NCI-H526 treated with DMSO at 0.1 percent for 48 hours (cell line): ENCODE results near the gene STK40.
A peak's percentile ranks its signal among the peaks of the same experiment; 100 is the strongest.

ENCODE experiments used
- DNase-seq: peaks from one replicate; lab custom pipeline; 2025; lab: John Stamatoyannopoulos, UW

The STK40 gene

GRCh38 chr1:36369061-36369861 lies 16.5 kb downstream of the STK40 start:
- peak; percentile 75 for DNase-seq

GRCh38 chr1:36367798-36368197 lies 17.9 kb downstream of the STK40 start:
- no peak for DNase-seq

GRCh38 chr1:36367066-36367465 lies 18.7 kb downstream of the STK40 start:
- no peak for DNase-seq

DNA sequence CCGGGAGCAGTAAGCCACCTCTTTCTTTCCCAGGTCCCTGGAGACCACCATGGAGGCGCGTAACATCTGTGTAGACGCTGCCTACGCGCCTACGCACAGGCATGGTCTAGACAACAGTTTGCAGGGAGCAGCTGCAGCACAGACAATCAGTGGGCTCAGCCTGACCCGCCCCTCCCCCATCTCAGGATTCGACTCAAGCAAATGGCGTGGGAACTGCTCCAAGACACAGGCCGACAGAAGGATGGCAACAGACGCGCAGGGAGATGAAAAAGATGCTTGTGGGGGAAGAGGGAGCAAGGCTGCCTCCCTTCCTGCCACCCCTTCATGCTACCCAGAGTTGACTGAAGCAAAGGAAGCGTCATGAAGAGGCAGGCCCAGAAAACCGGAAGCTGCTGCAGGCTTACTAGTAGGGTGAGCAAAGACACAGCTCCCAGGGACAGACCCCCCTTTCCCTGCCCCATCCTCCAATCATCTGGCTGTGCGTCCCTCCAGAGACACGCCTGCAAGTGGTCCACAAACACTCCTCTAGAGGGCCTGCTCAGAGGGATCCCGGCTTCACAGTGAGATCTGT lies 19.5 kb downstream of the STK40 start:
- DNase-seq, result no peak

DNA sequence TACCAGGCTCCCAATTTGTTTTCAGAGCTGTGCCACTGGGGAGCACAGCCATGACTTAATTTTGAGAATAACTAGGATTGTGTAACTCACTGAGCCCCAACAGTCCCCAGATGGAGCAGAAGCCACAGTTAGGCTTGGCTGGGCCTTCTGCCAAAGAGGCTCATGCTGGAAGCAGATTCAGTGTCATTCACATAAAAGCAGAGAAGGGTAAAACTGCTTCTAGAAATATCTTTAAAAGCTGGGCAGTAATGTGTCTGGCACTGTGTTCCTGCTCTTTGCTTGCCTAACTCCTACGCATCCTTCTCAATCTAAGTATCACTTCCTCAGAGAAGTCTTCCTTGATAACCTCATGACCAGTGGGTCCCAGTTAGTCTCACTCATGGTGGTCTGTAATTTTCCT lies 20.3 kb downstream of the STK40 start:
- DNase-seq, result no peak

DNA sequence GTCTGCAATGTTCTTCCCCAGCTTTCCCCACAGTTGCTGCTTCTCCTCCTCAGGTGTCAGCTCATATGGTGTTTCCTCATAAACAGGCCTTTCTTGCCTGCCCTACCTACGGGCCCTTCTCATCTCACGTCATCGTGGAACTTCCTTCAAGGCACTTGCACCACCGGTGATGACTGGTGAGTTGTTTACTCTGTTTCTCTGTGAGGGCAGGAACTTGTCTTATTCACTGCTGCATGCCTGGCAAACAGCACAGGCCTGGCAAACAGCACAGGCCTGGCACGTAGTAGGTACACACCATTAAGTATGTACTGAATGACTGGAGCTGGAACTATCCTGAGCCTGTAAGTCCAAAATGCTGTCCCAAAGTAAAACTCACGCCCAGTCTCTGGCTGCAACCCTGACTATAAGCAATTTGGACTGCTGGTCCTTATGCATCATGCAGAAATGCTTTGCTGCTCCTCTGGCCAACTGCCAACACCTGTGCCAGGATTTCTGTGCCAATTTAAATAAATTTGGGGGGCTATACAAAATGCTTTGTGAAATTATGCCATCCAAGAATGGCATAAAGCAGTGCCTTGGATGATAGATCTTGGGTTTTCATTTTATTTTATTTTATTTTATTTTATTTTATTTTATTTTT lies 25.7 kb downstream of the STK40 start:
- DNase-seq, result no peak

GRCh38 chr1:36359383-36359782 lies 26.3 kb downstream of the STK40 start:
- DNase-seq, result no peak

- DNase-seq, result no peak
Observed at GRCh38 chr1:36358514-36359084, 27.1 kb downstream of the STK40 start.

DNA sequence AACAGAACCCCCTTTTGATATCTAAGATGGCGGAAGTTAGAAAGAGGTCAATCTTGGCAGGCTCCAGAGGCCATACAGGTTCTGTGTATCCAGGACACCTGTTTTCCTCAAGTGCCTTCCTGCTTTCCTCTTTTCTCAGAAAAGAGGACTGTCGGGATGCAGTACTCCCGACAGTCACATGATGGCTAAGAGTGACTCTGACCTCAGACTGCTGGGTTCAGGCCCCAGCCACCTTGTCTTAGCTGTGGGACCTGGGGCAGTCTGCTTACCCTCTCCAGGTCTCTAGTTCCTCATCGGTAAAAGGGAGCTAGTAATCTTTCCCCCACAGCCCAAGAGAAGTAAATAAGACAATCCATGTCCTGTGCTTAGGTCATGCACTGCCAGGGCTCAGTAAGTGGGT lies 29.9 kb downstream of the STK40 start:
- DNase-seq, result no peak

GRCh38 chr1:36354486-36354885 lies 31.2 kb downstream of the STK40 start:
- DNase-seq, result no peak

- DNase-seq, result no peak
Observed at GRCh38 chr1:36352910-36353878, 32.5 kb downstream of the STK40 start.

- DNase-seq, result no peak
Observed at GRCh38 chr1:36352125-36352909, 33.4 kb downstream of the STK40 start.

GRCh38 chr1:36351227-36351977 lies 34.3 kb downstream of the STK40 start:
- DNase-seq, result no peak

- DNase-seq, result no peak
Observed at GRCh38 chr1:36350659-36351226, 35.0 kb downstream of the STK40 start.

- no peak for DNase-seq
Observed at GRCh38 chr1:36349839-36350238, 35.9 kb downstream of the STK40 start.

DNA sequence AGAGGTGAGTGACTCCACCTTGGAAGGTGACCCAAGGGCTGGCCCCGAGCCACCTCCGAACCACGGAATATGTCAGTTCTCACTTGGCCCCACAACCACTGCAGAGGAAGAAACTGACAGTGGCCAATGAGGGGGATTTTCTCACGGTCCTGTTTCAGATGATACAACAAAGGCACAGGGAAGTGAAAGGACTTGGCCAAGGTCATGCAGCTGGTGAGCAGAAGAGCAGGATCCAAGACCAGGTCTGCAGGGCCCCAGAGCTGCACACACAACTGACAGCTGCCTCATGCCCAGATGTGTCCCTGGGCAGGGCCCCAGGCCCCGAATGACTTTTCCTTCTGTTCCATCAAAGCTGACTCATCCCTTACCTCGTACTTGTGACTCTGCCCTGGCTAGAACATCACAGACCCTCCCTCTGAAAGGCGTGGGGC lies 36.5 kb downstream of the STK40 start:
- no peak for DNase-seq

- DNase-seq, result no peak
Observed at GRCh38 chr1:36346741-36347370, 38.9 kb downstream of the STK40 start.

DNA sequence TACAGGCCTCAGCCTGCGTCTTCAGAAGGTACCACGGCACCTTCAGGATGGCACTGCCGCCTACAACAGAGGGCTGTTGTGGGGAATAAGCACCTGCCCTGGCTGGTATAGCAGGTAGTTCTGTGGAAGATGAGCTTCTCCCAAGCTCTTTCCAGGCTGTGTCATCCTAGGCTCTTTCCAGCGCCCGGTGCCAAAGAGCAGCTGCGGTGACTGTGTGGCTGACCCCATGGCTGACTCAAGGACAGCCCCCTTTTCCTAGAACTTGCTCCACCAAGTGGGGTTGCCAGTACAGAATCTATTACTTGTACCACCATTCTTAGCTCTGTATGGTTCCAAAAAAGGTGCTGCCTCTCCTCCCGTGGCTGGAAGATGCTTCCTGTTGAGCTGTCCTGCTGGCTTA lies 40.4 kb downstream of the STK40 start:
- no peak for DNase-seq

GRCh38 chr1:36344395-36344680 lies 41.4 kb downstream of the STK40 start:
- DNase-seq, result no peak
